HG02623 (cell line): ENCODE measurements around the gene PML.

Experiments
- ATAC-seq: cut with Tn5 transposase; IDR thresholded peaks from one replicate; pipeline ENCODE4 v1.9.1; 2021; ENCODE audit warnings: moderate library complexity; ENCODE audit not compliant: unreplicated experiment

The PML gene

GRCh38 chr15:74006774-74007639 is 12.5 kb downstream of the PML start:
- no peak for ATAC-seq

GRCh38 chr15:74007820-74008371 is 13.4 kb downstream of the PML start:
- no peak for ATAC-seq

- ATAC-seq, result no peak
These were observed 14.4 kb downstream of the PML start for GRCh38 chr15:74008901-74009300.

GRCh38 chr15:74010929-74011540 is 16.5 kb downstream of the PML start:
- no peak for ATAC-seq

- ATAC-seq, result no peak
These were observed 17.1 kb downstream of the PML start for GRCh38 chr15:74011610-74012009.

GRCh38 chr15:74013374-74013894 is 18.9 kb downstream of the PML start:
- no peak for ATAC-seq

GRCh38 chr15:74019734-74020133 is 25.2 kb downstream of the PML start:
- no peak for ATAC-seq

- no peak for ATAC-seq
These were observed 28.4 kb downstream of the PML start for GRCh38 chr15:74022706-74023470.

- no peak for ATAC-seq
These were observed 30.2 kb downstream of the PML start for GRCh38 chr15:74024687-74025086.

- no peak for ATAC-seq
These were observed 30.9 kb downstream of the PML start for GRCh38 chr15:74025436-74025835.

GRCh38 chr15:74027688-74028087 is 33.2 kb downstream of the PML start:
- ATAC-seq, result no peak

GRCh38 chr15:74028646-74029045 is 34.1 kb downstream of the PML start:
- ATAC-seq, result no peak

GRCh38 chr15:74032046-74032445 is 37.5 kb downstream of the PML start:
- ATAC-seq, result no peak

GRCh38 chr15:74032606-74033561 is 38.4 kb downstream of the PML start:
- no peak for ATAC-seq

- no peak for ATAC-seq
These were observed 39.8 kb downstream of the PML start for GRCh38 chr15:74034206-74034755.

- ATAC-seq, result no peak
These were observed 40.9 kb downstream of the PML start for GRCh38 chr15:74035121-74036017.

GRCh38 chr15:74036271-74037170 is 42.0 kb downstream of the PML start:
- no peak for ATAC-seq
